GM12801 (cell line): Measurements from ENCODE around the gene SERTM1.

ENCODE experiments used
- TF ChIP-seq, protein P1 (sequence below): IDR thresholded peaks from one replicate; pipeline ENCODE4 v1.5.1; 2011; ENCODE audit warnings: control low read depth; ENCODE audit not compliant: insufficient read length; ENCODE audit errors: extremely low read depth

The SERTM1 gene

DNA sequence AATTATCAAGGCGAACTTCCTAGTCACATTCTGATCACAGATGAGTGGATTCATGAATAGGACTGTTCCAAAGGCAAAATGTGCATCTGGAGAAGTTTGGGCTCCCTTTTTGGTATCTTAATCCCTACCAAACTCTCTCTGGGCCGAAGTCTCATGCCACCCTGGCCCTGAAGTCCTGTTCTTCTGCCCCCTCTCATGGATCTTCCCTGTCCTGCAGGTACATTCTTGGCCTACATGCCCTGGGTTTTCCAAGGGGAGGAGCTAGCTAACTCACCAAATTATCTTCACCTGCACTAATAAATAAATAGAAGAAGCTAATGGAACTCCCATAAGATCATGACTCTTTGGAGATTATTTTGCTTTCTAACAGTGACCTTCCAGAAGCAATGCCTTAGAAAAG lies 50.3 kb downstream of the SERTM1 start:
- TF ChIP-seq, protein P1, sequence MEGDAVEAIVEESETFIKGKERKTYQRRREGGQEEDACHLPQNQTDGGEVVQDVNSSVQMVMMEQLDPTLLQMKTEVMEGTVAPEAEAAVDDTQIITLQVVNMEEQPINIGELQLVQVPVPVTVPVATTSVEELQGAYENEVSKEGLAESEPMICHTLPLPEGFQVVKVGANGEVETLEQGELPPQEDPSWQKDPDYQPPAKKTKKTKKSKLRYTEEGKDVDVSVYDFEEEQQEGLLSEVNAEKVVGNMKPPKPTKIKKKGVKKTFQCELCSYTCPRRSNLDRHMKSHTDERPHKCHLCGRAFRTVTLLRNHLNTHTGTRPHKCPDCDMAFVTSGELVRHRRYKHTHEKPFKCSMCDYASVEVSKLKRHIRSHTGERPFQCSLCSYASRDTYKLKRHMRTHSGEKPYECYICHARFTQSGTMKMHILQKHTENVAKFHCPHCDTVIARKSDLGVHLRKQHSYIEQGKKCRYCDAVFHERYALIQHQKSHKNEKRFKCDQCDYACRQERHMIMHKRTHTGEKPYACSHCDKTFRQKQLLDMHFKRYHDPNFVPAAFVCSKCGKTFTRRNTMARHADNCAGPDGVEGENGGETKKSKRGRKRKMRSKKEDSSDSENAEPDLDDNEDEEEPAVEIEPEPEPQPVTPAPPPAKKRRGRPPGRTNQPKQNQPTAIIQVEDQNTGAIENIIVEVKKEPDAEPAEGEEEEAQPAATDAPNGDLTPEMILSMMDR: no peak

DNA sequence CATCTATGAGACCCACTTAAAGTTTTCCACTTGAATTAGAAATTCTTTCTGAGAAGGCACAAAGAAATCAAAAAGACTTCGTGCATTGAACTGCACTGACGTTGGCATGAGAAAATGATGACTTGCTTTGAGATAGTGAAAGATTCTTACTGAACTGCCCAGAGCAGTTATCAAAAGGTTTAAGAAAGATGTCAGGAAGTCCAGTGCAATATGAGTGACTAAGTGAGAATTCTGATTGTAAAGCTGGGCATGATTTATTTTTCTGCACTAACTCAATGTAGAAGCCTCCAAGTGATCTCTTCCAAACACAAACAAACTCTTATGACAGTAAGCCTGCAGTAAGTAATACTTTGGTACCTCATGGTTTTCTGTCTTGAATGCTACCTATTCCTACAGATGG lies 52.1 kb downstream of the SERTM1 start:
- TF ChIP-seq, protein P1: no peak

DNA sequence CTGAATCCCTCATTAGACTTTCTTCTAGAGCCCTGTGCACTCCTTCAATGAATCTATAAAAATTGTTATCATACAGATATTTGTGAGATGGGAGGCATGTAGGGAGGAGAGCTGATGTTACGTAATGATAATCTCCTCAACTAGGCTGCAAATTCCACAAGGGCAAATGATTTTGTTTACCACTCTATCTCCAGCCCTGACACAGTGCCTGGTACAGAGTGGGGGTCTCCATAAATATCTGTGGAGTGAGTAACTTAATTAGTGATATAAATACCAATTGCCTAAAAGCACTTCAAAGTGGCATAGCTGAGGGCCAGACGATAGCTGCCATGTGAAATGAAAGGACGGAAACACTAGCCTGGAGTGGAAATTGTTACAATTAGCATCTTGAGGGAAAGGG lies 54.2 kb downstream of the SERTM1 start:
- TF ChIP-seq, protein P1: no peak

DNA sequence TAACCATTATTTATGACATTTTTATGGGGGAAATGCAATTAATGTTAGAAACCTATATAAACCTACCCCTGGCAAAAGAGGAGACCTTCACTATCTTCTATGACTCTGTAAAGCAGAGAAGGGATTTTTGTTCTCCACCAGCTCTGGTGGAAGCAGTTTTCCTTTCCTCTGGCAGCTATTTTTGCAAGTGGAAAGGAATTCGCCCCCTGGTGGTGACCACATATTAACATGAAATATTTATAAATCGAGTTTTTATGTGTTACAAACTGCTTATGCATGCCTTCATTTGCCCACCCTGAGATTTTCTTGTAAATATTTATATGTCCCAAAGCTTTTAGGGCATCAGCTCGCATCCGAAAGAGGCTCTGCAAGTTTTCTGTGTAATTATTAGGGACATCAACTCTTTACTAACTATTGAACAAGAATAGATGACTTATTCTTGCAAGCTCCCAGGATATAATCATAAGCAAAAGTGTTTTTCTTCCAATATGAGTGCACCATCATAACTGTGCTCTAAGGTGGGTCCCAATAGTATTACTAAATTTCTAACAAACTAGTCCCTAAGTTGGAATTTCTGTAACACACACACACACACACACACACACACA lies 62.4 kb downstream of the SERTM1 start:
- TF ChIP-seq, protein P1: no peak

DNA sequence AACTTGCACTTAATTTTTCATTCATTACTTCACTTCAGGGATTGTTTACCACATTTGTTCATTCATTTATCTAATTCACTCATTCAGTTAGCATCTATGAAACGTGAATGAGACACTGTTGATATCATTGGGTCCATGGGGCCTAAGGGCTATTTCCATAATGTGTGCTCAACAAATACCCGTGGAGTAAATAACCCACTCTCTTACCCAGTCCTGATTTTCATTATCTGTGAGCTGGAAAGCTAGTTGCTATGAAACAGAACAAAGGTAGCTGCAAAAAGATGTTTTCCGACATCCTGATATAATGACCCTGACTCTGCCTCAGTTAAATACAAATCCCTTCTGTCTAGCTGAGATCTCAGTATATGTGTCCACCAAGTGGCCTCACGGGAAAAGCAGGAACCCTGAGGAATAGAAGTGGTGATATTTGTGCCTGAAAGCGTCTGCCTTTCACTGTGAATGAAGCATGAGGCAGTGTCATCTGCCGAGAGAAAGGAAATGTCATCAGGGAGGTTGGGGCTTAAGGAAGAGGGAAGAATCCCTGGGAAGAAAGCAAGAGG lies 63.8 kb downstream of the SERTM1 start:
- TF ChIP-seq, protein P1: no peak

DNA sequence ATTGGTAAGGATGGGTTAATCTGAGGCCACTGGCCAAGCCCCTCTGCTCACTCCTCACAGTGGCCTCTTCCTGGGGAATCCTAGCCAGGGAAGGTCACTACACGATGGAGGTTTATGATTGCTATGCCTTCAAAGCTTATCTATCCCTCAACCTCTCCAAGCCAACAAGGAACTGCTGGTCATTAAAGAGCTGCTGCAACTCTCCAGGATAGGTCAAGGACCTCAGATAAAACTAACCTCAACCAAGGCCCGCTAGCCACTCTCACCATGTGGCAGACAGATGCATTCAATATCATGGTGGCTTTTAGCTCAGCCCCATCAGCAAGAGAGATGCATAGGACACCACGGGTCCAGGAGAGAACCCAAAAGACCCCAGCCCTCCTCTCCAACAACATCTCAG lies 71.6 kb downstream of the SERTM1 start:
- TF ChIP-seq, protein P1: no peak

DNA sequence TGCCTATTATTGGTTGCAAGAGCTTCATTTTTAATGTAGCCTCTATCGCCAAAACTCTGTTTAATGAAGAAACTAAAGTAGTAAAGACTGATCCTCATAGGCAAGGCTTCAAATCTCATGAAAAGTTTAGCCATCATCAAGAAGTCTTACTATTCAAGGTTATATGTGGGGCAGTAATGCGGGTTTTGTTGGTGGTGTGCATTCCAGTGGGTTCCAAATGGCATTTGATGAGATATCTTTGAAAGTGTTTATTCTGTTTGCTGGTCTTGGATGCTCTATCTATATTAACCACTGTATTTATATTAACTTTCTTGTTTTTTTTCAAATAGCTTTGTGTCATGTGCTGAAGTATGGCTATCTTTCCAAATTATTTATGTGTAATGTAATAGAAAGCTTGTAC lies 72.2 kb downstream of the SERTM1 start:
- TF ChIP-seq, protein P1: no peak
